ENCODE data around the gene PRR29.

Gene PRR29

GRCh38 chr17:64042700-64043485 lies 44.7 kb downstream of the PRR29 start:
- no peak for DNase-seq (ENCODE audit: low read depth in 2 of 2)

GRCh38 chr17:64045176-64045575 lies 47.0 kb downstream of the PRR29 start:
- no peak for DNase-seq (ENCODE audit: low read depth in 2 of 2)

GRCh38 chr17:64048805-64049204 lies 50.7 kb downstream of the PRR29 start:
- no peak for DNase-seq (ENCODE audit: low read depth in 2 of 2)

- no peak for DNase-seq (ENCODE audit: low read depth in 2 of 2)
Observed at GRCh38 chr17:64051153-64051552, 53.0 kb downstream of the PRR29 start.

GRCh38 chr17:64053101-64053500 lies 55.0 kb downstream of the PRR29 start:
- no peak for DNase-seq (ENCODE audit: low read depth in 2 of 2)

Data from stimulated activated CD4-positive, alpha-beta T cell treated with anti-CD3 and anti-CD28 coated beads, Interleukin-1b, Interleukin-23, amount 100 ng/mL, for 1 hour (primary cell).